ENCODE data around the gene GTF2A2. TPM values are rescaled to one million over a fixed set of nuclear protein-coding genes. Genes with fewer than 3 reads are reported as not detected.

GTF2A2 gene
- total RNA-seq, result 10 to 100 TPM; 13.1 to 49.8 (median 22.9) TPM

- DNase-seq (ENCODE audit: low spot score in 2 of 2), result peak; percentile 84
- Histone ChIP-seq H3K4me3 (peak within 1 kb of the TSS; percentile 83 to 99 (median 89)), H3K36me3 (peaks cover 0 to 32% (median 0%) of the 10 kb centered on the region in 3 donors), H3K9me3 (peaks cover 0 to 1% (median 0%) of the 10 kb centered on the region in 4 donors), H3K4me1 (peaks cover 0 to 42% (median 18%) of the 10 kb centered on the region in 4 donors), H3K27ac (peak within 1 kb of the TSS; percentile 61 to 94 (median 90)), H3K27me3 (no peaks in the 10 kb centered on the region)
- WGBS, 2 donors, result 0 to 1% methylated on average over 48 to 56 of the region's 59 CpGs
- TF ChIP-seq CTCF (IDR thresholded peaks at IDR 0.05) (peak in 1 of 5 experiments; percentile 5), POLR2A (IDR thresholded peaks at IDR 0.05) (peak in 1 of 2 donors; percentile 64), EP300 (IDR thresholded peaks at IDR 0.05) (peak; percentile 70 to 81)
Measured at GRCh38 chr15:59656897-59657634, at the start of gene GTF2A2. Gene GTF2A2, minus strand, starts transcription at chr15:59657515. Its CDS starts 5,238 bp downstream, at chr15:59652277.

GRCh38 chr15:59703979-59704796, 46.9 kb upstream of the GTF2A2 start:
- no peak for TF ChIP-seq POLR2A (IDR thresholded peaks at IDR 0.05)
- no peak for TF ChIP-seq EP300 (IDR thresholded peaks at IDR 0.05)
- no peak for TF ChIP-seq CTCF (IDR thresholded peaks at IDR 0.05)
- WGBS, 2 donors, result 52 to 64% methylated on average over 6 of the region's 6 CpGs
- no peaks in the 10 kb centered on the region for H3K36me3 ChIP-seq

GRCh38 chr15:59702351-59702750, 45.0 kb upstream of the GTF2A2 start:
- TF ChIP-seq POLR2A (IDR thresholded peaks at IDR 0.05) (no peak), EP300 (IDR thresholded peaks at IDR 0.05) (no peak), CTCF (IDR thresholded peaks at IDR 0.05) (no peak)
- H3K4me3 ChIP-seq, result no peak overlapping the region

More at GRCh38 chr15:59703979-59704796, 46.9 kb upstream of the GTF2A2 start:
- H3K9me3 ChIP-seq, result peaks cover 0 to 7% (median 0%) of the 10 kb centered on the region in 4 donors
- no peaks in the 10 kb centered on the region for H3K27me3 ChIP-seq
- H3K4me3 ChIP-seq, result no peak overlapping the region
- no peak overlapping the region for H3K27ac ChIP-seq
- no peak for DNase-seq (ENCODE audit: low spot score in 2 of 2)
- H3K4me1 ChIP-seq, result no peaks in the 10 kb centered on the region

GRCh38 chr15:59701880-59702279, 44.6 kb upstream of the GTF2A2 start:
- Histone ChIP-seq H3K36me3 (no peaks in the 10 kb centered on the region), H3K4me1 (no peaks in the 10 kb centered on the region), H3K27me3 (no peaks in the 10 kb centered on the region), H3K4me3 (no peak overlapping the region), H3K9me3 (no peaks in the 10 kb centered on the region), H3K27ac (no peak overlapping the region)
- 76 to 78% methylated on average over 4 of the region's 4 CpGs for WGBS, 2 donors
- DNase-seq (ENCODE audit: low spot score in 2 of 2), result no peak
- TF ChIP-seq POLR2A (IDR thresholded peaks at IDR 0.05), result no peak
- no peak for TF ChIP-seq CTCF (IDR thresholded peaks at IDR 0.05)
- no peak for TF ChIP-seq EP300 (IDR thresholded peaks at IDR 0.05)

More at GRCh38 chr15:59702351-59702750, 45.0 kb upstream of the GTF2A2 start:
- Histone ChIP-seq H3K36me3 (no peaks in the 10 kb centered on the region), H3K27ac (no peak overlapping the region), H3K27me3 (no peaks in the 10 kb centered on the region), H3K4me1 (no peaks in the 10 kb centered on the region), H3K9me3 (peaks cover 0 to 1% (median 0%) of the 10 kb centered on the region in 4 donors)
- no peak for DNase-seq (ENCODE audit: low spot score in 2 of 2)

Data from tibial nerve (tissue), 4 donors.